ENCODE measurements around the gene PALD1.

Gene PALD1

DNA sequence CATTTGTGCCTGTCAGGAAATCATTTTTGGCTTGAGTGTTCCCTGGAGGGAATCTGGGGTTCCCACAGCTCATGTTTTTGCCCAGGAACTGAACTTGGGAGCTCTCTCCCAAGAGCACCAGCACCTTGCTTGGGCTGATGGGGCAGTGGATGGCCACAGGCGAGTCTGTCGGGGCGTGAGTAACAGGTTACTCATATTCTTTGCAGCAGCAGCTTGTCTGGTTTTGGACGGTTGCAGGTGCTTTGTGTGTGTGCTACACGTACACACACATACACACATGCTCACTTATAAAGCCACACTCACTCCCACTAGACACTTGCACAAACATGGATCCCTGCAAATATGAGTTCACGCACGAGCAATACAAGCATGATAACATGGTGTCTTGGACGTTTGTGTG, 2.9 kb upstream of the PALD1 start:
- Histone ChIP-seq H3K27me3 (ENCODE audit: low read length) (no peaks in the 10 kb centered on the region), H3K36me3 (ENCODE audit: low read length) (no peaks in the 10 kb centered on the region), H3F3A (ENCODE audit: insufficient read depth) (peaks cover 32% of the 10 kb centered on the region), H3K9me3 (ENCODE audit: insufficient read depth, low read length) (no peaks in the 10 kb centered on the region), H3K4me3 (ENCODE audit: insufficient read depth, low read length, poor library complexity, severe bottlenecking) (no peak overlapping the region), H3K9ac (ENCODE audit: low read length) (no peak overlapping the region), H2AFZ (ENCODE audit: low read depth, low read length, severe bottlenecking) (no peak overlapping the region), H3K27ac (ENCODE audit: low read depth, low read length) (no peak overlapping the region), H3K4me2 (ENCODE audit: low read depth, low read length, poor library complexity, severe bottlenecking) (no peak overlapping the region), H4K20me1 (ENCODE audit: low read depth, low read length) (no peaks in the 10 kb centered on the region), H3K79me2 (ENCODE audit: insufficient read depth, low read length) (peaks cover 14% of the 10 kb centered on the region), H3K9me2 (replicated peaks; ENCODE audit: insufficient read depth, low read length) (no peaks in the 10 kb centered on the region)
- TF ChIP-seq, protein P1, sequence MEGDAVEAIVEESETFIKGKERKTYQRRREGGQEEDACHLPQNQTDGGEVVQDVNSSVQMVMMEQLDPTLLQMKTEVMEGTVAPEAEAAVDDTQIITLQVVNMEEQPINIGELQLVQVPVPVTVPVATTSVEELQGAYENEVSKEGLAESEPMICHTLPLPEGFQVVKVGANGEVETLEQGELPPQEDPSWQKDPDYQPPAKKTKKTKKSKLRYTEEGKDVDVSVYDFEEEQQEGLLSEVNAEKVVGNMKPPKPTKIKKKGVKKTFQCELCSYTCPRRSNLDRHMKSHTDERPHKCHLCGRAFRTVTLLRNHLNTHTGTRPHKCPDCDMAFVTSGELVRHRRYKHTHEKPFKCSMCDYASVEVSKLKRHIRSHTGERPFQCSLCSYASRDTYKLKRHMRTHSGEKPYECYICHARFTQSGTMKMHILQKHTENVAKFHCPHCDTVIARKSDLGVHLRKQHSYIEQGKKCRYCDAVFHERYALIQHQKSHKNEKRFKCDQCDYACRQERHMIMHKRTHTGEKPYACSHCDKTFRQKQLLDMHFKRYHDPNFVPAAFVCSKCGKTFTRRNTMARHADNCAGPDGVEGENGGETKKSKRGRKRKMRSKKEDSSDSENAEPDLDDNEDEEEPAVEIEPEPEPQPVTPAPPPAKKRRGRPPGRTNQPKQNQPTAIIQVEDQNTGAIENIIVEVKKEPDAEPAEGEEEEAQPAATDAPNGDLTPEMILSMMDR (IDR thresholded peaks at IDR 0.05; ENCODE audit: insufficient read depth, low read length, poor library complexity, severe bottlenecking) = no peak
- TF ChIP-seq EZH2phosphoT487 (conservative IDR thresholded peaks at IDR 0.05; ENCODE audit: low read length) = no peak

- Histone ChIP-seq H3K9ac (ENCODE audit: low read length) (no peak overlapping the region), H4K20me1 (ENCODE audit: low read depth, low read length) (no peaks in the 10 kb centered on the region), H3K36me3 (ENCODE audit: low read length) (no peaks in the 10 kb centered on the region), H3K9me3 (ENCODE audit: insufficient read depth, low read length) (no peaks in the 10 kb centered on the region), H3F3A (ENCODE audit: insufficient read depth) (peaks cover 40% of the 10 kb centered on the region), H3K79me2 (ENCODE audit: insufficient read depth, low read length) (peaks cover 22% of the 10 kb centered on the region), H3K4me3 (ENCODE audit: insufficient read depth, low read length, poor library complexity, severe bottlenecking) (no peak overlapping the region), H3K9me2 (replicated peaks; ENCODE audit: insufficient read depth, low read length) (no peaks in the 10 kb centered on the region), H3K27me3 (ENCODE audit: low read length) (no peaks in the 10 kb centered on the region), H2AFZ (ENCODE audit: low read depth, low read length, severe bottlenecking) (no peak overlapping the region), H3K4me2 (ENCODE audit: low read depth, low read length, poor library complexity, severe bottlenecking) (no peak overlapping the region), H3K27ac (ENCODE audit: low read depth, low read length) (0 out of 2 replicates have a peak overlapping the region, but pooled peaks have one; percentile 2)
- TF ChIP-seq, protein P1 (IDR thresholded peaks at IDR 0.05; ENCODE audit: insufficient read depth, low read length, poor library complexity, severe bottlenecking) = no peak
- TF ChIP-seq EZH2phosphoT487 (conservative IDR thresholded peaks at IDR 0.05; ENCODE audit: low read length) = no peak; the same call in 1 of the 2 replicates
Measured at GRCh38 chr10:70476249-70477035, 2.1 kb upstream of the PALD1 start.

GRCh38 chr10:70477661-70478162, 855 bp upstream of the PALD1 start:
- H4K20me1 ChIP-seq (ENCODE audit: low read depth, low read length) = no peaks in the 10 kb centered on the region
- no peaks in the 10 kb centered on the region for H3K27me3 ChIP-seq (ENCODE audit: low read length)
- peaks cover 35% of the 10 kb centered on the region for H3K79me2 ChIP-seq (ENCODE audit: insufficient read depth, low read length)
- H3K36me3 ChIP-seq (ENCODE audit: low read length) = no peaks in the 10 kb centered on the region
- no peaks in the 10 kb centered on the region for H3K9me3 ChIP-seq (ENCODE audit: insufficient read depth, low read length)
- H3K4me3 ChIP-seq (ENCODE audit: insufficient read depth, low read length, poor library complexity, severe bottlenecking) = peak overlapping the region; percentile 80
- peak overlapping the region; percentile 91 for H3K9ac ChIP-seq (ENCODE audit: low read length)
- peak overlapping the region; percentile 95 for H3K4me2 ChIP-seq (ENCODE audit: low read depth, low read length, poor library complexity, severe bottlenecking)
- peaks cover 50% of the 10 kb centered on the region for H3F3A ChIP-seq (ENCODE audit: insufficient read depth)
- TF ChIP-seq, protein P1 (IDR thresholded peaks at IDR 0.05; ENCODE audit: insufficient read depth, low read length, poor library complexity, severe bottlenecking) = no peak
- TF ChIP-seq EZH2phosphoT487 (conservative IDR thresholded peaks at IDR 0.05; ENCODE audit: low read length) = no peak
- peak overlapping the region; percentile 72 for H2AFZ ChIP-seq (ENCODE audit: low read depth, low read length, severe bottlenecking)
- no peaks in the 10 kb centered on the region for H3K9me2 ChIP-seq (replicated peaks; ENCODE audit: insufficient read depth, low read length)
- H3K27ac ChIP-seq (ENCODE audit: low read depth, low read length) = peak overlapping the region; percentile 96

All from SU-DHL-6 (cell line).